Activated gamma-delta T cell treated with Interleukin-2 at 50 U/mL for 16 hours (primary cell): Measurements from ENCODE around the gene POLR1A.

Experiments used
- DNase-seq: peaks from one replicate; pipeline ENCODE4 v3.0.0-alpha.2; 2020

POLR1A gene

DNA sequence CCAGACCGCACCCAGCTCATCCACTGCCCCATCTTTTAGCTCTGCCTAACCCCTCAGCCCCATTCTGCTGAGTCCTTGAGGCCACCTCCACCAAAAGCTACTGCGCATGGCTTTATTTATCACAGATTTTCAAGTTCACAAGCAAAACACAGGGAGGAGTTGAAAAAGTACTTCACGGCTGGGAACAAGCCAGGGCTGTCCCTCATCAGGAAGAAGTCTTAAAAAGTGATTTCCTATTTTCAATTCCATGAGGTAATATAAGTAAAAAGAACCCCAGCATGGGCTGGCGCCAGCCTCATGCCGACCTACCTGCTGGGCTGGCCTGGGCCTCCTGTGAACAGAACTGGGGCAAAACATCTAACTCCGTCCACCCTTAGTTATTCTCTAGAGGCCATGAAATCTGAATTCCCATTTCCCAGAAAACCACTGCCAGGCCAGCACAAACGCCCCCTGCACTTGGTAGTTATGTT, 69.0 kb downstream of the POLR1A start:
- no peak for DNase-seq

- DNase-seq, result peak; percentile 61
These were observed 69.6 kb downstream of the POLR1A start for GRCh38 chr2:86035883-86036668.

DNA sequence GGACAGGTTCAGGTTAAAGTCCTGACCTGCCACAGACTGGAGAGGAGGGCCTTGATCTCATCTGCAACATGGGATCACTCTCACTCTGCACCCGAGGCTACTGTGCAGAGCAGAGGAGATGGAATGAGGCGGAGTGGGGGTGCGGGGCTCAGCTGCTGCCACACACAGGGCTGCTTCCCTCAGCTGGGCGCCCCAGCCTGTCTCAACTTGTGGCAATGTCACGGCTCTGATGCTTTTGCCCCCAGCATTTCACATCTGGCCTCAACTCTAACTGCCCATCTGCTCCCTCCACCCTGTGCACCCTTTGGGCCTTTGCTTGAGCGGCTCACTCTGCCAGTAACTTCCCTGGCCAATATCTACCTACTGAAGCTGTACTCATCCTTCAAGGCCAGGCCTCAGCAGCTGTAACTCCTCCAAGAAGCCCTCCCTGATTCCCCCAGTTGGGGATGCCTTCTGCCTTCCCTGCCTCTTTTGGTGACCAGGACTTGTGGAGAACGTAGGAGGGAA, 70.3 kb downstream of the POLR1A start:
- no peak for DNase-seq

DNA sequence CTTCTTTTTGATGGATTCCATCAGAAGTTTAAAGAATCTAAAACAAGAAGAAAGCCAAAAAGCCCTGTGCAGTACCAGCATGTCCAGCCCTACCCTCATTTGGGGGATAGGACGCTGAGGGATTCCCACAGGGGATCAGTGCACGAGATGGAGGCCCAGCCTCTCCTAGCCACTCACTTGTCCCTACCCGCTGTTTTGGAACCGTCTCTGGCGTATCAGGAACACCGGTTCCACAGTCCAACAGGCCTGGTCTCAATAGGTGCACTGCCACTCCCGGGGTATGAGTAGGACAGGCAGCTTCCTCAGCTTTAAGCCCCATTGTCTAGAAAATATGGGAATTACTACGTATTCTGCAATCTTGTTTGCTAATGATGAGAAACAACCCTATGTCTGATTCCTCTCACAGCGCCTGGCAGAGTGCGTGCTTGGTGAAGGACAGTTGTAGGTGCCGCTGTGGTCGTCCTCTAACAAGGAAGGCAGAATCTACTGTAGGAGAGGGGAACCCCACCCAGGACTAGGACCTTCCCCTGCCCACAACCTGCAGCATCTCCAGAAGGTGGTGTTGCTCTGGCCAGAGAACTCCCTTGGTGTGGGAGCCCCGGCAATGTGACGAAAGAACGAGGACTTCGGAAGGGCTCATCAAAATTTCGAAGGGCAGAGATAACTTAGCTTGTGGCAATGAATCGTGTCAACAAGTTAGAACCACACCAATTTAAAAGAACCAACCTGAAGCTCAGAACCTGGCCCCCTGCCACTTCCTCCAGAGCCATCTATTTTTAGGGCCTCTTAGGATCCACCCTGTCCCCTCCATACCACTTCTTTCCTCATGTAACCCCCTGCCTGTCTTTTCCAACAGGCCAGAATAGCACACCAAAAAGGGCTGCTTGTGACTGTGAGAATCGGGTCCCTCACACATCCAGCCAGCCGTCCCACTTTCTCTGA, 71.7 kb downstream of the POLR1A start:
- no peak for DNase-seq

DNA sequence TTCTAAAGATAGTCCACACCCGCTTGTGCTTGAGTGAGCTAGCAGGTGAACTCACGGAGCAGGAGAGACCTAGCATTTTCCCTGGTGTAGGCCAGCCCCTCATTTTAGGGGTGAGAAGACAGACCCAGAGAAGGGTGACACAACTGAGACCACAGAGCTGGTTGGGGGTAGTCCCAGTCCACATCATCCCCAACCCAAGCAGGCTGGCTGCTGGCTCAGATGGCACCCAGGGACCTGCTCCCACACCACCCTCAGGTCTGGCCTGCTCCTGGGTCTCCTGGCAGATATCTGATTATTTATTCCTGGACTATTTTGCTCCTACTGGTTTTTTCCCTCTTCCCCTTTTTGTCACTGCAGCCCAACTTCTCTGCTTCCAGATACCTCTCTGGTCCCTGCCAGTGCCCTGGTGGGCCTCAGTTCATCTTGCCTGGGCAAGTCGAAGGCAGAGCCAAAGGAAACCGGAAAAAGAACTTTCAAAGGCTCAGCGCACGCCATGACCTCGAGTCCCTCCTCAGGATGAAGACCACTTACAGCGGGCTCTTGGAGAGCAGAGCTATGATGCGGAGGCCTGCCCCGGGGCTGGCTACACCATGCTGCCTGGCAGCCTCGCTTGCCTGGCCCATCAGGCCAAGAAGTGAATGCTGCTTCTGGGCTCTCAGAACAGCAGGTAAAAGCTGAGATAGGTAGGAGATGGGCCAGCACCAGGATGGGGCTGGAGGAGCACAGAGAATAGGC, 72.7 kb downstream of the POLR1A start:
- no peak for DNase-seq

DNA sequence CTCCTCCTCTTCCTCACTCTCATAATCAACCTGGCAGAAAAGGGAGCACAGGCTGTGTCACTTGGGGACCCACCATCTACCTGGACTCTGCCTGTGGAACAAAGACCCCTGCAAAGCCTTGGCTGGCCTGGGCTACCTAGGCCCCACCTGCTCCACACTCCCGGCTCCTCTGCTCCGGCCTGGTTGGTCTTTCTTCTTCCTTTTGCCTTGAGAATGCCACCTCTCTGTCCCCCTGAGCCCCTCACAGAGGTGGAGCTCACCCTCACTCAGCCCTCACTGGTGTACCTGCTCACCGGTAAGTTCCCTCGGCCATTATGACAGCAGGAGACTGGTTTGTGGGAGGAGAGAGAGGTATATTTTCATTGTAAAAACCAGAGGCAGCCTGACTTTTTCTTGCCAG, 74.1 kb downstream of the POLR1A start:
- no peak for DNase-seq

GRCh38 chr2:86031151-86031550, 74.5 kb downstream of the POLR1A start:
- DNase-seq, result no peak

DNA sequence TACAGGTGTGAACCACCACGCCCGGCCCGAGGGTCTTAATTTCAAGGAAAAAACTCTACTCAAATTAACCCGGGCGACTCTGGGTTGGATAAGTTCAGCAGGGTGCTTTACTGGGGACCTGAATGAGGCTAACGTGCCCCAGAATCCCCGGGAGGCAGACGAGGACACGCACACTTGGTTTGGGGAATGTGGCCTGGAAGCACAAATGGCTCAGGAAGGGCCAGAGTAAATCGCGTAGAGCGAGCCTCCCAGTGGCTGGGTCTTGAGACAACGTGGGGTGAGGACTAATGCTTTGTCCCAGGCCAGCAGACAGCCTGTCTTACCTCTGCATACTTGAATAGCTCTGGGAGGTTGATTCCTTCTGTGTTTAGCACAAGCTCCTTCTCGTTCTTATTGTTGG, 75.8 kb downstream of the POLR1A start:
- no peak for DNase-seq

DNA sequence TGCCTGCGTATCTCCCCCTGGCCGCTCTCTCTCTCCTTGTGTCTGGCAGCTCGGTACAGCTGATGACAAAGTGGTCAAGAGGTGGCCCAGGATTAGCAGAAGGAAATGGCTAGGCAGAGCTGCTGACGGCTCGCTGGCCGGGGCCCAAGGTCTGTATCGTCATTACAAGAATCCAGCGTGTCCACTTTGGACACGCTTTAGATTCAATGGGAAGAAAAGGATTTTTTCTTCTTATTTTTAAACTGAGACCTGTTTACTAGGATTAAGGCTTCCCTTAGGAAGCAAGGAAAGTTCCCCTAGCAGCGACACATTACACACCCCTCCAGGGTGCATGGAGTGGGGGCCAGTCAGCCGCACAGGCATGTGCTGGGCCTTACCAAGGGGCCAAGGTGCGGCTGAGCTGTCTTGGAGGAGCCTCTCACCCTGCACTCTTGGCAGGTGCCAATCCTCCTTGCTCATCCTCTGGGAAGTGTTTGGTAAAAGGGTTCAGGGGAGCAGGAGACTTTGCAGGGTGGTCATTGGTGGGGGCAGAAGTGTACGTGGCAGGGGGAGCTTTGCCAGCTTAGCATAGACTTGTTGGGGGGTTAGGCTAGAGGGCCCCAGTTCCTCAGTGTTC, 76.8 kb downstream of the POLR1A start:
- no peak for DNase-seq

DNA sequence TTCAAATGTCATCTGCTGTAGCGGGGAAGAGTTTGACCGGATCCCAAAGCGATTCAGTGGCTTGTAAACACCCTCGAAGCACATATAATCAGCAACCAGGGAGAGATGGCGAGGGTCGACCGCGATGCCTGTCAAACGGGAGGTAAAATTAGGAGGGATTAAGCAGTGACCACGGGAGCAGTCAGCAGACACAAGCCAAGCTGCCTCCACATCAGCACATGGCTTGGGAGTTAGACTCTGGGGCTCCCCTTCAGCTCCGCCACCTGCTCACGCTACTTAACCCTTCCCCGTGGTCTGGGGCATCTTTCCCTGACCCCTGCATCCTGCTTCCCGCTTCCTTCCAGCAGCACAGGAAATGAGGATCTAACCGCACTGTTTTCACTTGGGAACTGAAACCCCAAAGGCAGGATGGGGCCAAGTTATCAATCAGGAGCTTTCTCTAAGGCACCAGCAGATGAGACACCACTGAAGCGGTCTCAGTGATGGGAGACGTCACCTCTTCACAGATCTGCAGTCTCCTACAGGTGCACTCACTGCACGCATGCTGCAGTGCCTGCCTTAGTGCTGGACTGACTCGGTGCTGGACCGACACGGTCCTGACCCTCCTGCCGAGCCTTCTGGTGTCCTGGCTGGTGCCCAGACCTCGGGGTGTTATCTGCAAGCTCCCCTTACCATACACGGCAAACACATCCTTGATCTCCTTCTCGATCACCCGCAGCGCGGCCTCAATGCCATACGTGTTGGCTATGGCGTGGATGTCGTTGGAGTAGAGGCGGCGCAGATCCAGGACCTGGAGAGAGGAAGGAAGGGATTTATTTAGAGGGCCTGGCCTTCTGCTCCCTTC, 77.5 kb downstream of the POLR1A start:
- no peak for DNase-seq

- no peak for DNase-seq
These were observed 78.3 kb downstream of the POLR1A start for GRCh38 chr2:86027196-86027921.

DNA sequence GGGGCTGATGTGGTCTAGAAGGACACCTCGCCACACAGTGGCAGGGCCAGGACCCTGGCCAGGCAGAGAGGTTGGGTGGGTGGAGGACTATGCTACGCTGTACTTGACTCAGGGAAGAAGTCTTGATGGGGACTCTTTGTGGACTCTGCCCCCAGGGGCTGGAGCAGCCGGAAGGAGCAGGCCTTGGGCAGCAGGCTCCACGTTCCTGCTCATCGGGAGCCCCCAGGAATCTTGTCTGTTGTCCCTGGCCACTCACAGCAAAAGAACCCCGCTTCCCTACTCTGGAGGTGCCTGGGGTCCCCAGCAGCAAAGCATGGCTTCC, 79.0 kb downstream of the POLR1A start:
- no peak for DNase-seq

- DNase-seq, result no peak
These were observed 79.5 kb downstream of the POLR1A start for GRCh38 chr2:86025976-86026743.

- no peak for DNase-seq
These were observed 80.4 kb downstream of the POLR1A start for GRCh38 chr2:86025229-86025820.

GRCh38 chr2:86023366-86023712, 82.3 kb downstream of the POLR1A start:
- no peak for DNase-seq

- DNase-seq, result no peak
These were observed 82.9 kb downstream of the POLR1A start for GRCh38 chr2:86022661-86023365.

DNA sequence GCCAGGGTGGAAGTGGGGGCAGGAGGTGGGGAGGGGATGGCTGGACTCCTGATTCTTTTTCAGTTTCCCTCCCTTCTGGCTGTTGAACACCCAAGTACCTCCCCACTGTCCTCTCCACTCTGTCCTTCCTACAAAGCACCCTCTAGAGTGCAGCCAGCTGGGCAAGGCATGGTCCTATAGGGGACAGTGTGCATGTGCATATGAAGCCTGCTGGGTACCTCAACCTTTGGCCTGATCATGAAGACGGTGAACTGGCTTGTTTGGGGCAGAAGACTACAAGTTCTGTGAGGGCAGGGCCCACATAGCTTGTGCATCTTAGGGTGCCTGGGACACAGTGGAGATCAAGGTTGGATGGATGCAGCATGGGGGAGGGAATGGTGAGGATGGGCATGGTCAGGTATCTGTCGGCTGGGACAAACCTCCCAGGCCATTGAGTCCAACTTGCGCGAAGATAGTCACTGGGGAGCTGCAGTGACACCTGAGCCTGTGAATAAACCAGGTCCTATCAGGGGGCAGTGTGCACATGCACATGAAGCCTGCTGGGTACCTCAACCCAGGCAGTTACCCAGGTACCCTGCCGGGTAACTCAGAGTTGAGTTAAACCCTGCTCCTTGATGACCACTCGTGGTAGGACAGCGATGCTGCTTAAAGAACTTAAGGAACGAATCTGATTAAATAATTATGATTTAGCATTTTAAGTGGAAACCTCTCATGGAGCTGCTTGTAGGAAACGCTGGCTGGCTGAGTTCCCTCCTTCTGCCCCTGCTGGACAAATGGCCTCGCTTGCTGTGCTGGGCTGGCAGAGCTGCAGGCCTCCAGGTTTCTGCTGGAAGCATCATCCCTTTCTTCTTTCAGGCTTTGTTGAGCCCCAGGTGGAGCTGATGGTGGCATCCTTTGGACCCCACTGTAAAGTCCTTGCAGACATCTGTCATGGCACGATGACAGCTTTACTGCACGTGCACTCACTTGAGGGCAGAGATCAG, 84.0 kb downstream of the POLR1A start:
- DNase-seq, result no peak

- DNase-seq, result no peak
These were observed 84.7 kb downstream of the POLR1A start for GRCh38 chr2:86020984-86021383.
